C4-2B (cell line): ENCODE data around the gene LGALS12.

ENCODE experiments used
- H3K27ac ChIP-seq: fragments of 450-650 bp; 2 replicates; pipeline ENCODE4 v1.5.1; 2017
- ZFX ChIP-seq: fragments of 450-650 bp; IDR thresholded peaks from 2 replicates; pipeline ENCODE4 v1.6.1; 2017
- TF ChIP-seq, protein P1 (sequence below): fragments of 450-650 bp; conservative IDR thresholded peaks from 2 replicates; pipeline ENCODE4 v1.5.1; 2017; ENCODE audit warnings: mild to moderate bottlenecking

LGALS12 gene

DNA sequence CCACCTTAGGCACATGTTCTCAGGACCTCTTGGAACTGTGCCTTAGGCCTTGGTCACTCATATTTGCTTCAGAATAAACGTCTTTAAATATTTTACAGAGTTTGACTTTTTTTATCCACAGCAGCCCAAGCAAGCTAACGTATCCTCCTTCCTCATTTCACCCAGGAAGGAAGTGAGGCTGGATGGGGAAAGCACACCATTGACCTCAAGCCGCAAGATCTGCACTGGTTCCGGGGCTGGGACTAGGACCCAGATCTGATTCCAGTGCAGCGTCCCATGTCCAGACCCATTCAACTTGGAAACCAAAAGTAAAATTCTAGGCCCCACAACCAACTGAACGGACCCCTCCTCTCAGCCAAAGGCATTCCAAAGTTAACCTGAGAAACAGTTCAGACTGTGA is 2.4 kb upstream of the LGALS12 start:
- TF ChIP-seq ZFX = no peak
- H3K27ac ChIP-seq = no peak overlapping the region

DNA sequence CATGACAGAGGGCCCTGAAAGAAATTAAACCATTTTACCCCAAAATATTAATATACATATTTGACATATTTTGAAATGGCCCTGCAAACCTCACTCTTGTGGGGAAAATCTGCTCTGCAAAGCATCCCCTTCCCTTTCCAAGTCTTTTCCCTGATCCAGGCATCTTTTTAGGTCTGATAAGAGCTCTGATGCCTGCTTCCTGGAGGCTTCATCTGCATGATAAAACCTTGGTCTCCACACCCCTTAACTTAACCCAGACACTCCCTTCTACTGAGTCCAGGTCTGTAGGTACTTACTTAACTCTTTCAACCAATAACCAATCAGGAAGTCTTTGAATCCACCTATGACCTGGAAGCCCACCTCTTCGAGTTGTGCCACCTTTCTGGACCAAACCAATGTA is 1.8 kb upstream of the LGALS12 start:
- no peak overlapping the region for H3K27ac ChIP-seq
- TF ChIP-seq, protein P1, sequence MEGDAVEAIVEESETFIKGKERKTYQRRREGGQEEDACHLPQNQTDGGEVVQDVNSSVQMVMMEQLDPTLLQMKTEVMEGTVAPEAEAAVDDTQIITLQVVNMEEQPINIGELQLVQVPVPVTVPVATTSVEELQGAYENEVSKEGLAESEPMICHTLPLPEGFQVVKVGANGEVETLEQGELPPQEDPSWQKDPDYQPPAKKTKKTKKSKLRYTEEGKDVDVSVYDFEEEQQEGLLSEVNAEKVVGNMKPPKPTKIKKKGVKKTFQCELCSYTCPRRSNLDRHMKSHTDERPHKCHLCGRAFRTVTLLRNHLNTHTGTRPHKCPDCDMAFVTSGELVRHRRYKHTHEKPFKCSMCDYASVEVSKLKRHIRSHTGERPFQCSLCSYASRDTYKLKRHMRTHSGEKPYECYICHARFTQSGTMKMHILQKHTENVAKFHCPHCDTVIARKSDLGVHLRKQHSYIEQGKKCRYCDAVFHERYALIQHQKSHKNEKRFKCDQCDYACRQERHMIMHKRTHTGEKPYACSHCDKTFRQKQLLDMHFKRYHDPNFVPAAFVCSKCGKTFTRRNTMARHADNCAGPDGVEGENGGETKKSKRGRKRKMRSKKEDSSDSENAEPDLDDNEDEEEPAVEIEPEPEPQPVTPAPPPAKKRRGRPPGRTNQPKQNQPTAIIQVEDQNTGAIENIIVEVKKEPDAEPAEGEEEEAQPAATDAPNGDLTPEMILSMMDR = no peak
- no peak for TF ChIP-seq ZFX

DNA sequence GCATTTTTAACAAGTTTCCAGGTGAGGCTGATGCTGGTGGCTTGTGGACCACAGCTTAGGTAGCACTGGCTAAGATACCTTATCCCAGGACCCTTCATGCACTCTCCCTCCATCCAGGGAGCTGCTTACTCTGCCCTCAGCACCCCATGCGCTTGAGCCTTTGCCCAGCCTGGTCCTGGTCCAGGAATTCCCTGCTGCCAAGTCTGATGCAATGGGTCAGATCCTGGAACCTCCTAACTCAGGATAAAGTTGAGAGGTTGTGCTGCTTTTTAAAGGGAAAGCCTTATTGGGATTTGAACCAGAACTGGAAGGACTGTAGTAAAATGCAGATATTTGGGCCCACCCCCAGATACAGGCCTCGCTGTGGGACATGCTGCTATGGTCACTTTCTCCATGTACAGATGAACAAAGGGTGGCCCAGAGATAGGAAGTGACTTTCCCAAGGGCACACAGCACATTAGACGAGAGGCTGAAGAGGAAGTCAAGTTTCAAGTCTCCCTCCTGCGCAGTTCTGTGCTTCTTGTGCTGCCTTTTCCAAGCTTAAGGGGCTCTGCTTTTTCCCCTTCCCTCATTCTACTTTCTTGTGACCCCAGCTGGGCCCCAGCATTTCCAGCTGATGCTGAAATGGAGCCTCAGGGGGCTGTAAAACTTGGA is 824 bp upstream of the LGALS12 start:
- H3K27ac ChIP-seq = peak overlapping the region; percentile 48
- TF ChIP-seq, protein P1 = no peak
- no peak for TF ChIP-seq ZFX

DNA sequence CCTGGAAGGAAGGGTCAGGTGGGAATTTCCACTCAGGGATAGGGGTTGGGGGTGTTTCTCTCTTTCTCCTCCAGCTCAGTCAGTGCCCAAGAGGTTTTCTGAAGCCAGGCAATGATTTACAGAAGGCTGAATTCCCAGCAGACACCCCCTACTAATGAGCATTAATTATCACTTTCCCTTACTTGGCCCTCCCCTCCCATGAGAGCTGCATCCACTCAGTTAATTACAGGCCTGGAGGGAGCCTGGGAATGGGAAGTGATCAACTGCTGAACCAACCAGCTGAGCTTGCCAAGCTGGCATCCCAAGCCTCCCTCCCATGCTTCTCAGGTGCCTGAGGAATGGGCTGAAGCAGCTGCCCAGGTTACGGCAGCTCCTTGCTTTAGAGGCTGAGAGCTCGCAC is 992 bp downstream of the LGALS12 start:
- H3K27ac ChIP-seq = no peak overlapping the region
- TF ChIP-seq, protein P1 = no peak
- no peak for TF ChIP-seq ZFX

DNA sequence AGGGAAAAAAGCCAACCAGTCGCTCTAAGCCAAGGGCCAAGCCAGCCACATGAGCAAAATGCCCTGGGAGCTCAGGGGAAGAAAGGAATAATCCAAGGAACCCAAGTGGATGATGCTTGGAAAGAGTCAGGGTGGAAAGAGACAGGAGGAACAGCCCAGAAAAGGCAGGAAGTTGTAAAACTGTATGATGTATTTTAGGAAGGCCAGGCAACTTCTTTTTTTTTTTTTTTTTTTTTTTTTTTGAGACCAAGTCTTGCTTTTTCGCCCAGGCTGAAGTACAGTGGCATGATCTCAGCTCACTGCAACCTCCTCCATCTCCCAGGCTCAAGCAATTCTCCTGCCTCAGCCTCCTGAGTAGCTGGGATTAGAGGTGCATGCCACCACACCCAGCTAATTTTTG is 1.6 kb downstream of the LGALS12 start:
- H3K27ac ChIP-seq = no peak overlapping the region
- no peak for TF ChIP-seq ZFX
- TF ChIP-seq, protein P1 = no peak

DNA sequence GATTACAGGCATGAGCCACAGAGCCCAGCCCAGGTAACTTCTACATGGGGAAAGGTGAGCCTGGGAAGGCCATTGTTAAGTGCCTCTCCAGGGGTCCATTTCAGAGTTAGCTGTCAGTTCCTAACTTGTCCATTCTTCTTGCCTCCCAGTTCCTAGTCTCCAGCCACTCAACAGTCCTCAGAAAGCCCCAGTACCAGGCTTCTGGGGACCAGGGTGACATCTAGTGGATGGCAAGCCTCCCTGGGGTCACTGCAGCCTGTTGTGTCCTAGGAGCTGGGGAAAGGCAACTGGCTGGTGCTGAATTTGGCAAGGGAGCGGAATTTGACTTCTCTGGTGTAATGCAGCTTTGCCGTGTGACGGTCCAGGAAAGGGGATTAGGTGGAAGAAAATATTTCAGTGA is 2.1 kb downstream of the LGALS12 start:
- no peak for TF ChIP-seq ZFX
- TF ChIP-seq, protein P1 = no peak; the same call in 1 of the 2 replicates
- no peak overlapping the region for H3K27ac ChIP-seq

DNA sequence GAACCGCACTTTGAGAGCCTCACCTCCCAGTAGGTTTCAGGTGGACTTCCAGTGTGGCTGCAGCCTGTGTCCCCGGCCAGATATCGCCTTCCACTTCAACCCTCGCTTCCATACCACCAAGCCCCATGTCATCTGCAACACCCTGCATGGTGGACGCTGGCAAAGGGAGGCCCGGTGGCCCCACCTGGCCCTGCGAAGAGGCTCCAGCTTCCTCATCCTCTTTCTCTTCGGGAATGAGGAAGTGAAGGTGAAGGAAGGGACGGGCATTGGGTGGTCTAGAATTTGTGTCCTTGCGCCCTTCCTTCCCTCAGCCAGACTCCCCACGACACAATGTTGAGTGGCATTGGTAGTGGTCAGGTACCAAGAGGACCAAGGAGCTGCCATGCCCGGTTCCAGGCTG is 2.9 kb downstream of the LGALS12 start:
- H3K27ac ChIP-seq = no peak overlapping the region
- no peak for TF ChIP-seq ZFX
- TF ChIP-seq, protein P1 = no peak

DNA sequence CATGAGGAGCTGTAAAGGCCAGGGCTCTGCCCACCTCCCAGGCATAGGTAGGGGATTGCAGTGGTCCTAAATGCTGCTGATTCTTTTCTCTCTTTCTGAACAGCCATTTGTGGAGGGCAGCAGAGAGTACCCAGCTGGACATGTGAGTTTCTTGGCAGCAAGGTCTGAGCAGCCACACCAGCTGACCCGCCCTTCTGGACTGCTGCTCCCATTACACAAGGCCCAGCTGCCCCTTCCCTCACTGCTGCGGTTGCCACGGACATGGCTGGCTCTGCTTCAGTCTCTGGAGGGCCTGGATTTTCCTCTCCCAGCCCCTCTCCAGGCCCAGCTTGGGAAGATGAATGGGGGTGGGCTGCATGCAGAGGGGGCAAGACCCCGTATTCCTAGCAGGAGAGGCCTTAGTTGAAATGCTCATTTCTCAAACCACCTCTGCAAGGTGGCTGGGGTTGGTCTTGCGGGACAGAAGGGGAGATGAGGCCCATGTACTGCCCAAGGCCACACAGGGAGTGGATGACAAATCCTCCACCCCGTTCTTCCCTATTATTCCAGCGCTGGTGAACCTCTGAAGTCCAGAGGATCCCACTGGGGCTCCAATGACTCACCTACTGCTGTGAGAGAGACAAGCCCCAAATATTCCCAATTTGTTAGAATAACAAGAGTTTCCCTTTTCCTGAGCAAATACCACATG is 4.6 kb downstream of the LGALS12 start:
- no peak overlapping the region for H3K27ac ChIP-seq
- TF ChIP-seq, protein P1 = no peak
- no peak for TF ChIP-seq ZFX
